Body of pancreas (tissue), 4 donors: ENCODE data around the gene ZNF70. TPM values are rescaled to one million over a fixed set of nuclear protein-coding genes. Genes with fewer than 3 reads are reported as not detected.

Experiments
- ATAC-seq: fragments of 150-250 bp; one replicate; pipeline ENCODE4 v1.9.1; 2016
- DNase-seq, 4 donors: peaks; one replicate each; pipeline ENCODE4 v3.0.0-alpha.2; 2019
- H3K27ac ChIP-seq, 4 donors: fragments of 200-600 bp; sonication (generic); 1 replicate in 3 of 4; 2 replicates in 1 of 4; pipeline versions ENCODE4 v1.5.1 to v1.6.1; 2016 to 2019; ENCODE audit warnings: mild to moderate bottlenecking in 1 of 4, mixed read lengths in 1 of 4, moderate library complexity in 1 of 4
- H3K27me3 ChIP-seq, 2 donors: fragments of 200-600 bp; sonication (generic); one replicate each; pipeline ENCODE4 v1.6.0; 2016; ENCODE audit warnings: mild to moderate bottlenecking in 1 of 2
- H3K36me3 ChIP-seq, 2 donors: fragments of 200-600 bp; sonication (generic); replicated peaks in 1 of 2; 2 replicates each; pipeline ENCODE4 v1.5.1; 2016; ENCODE audit warnings: low read depth in 2 of 2; ENCODE audit not compliant: insufficient read depth in 1 of 2
- H3K4me1 ChIP-seq: fragments of 200-600 bp; sonication (generic); one replicate; pipeline ENCODE4 v1.6.0; 2016
- H3K4me3 ChIP-seq, 2 donors: fragments of 200-600 bp; sonication (generic); 1 replicate in 1 of 2; 2 replicates in 1 of 2; pipeline ENCODE4 v1.5.1; 2016 to 2019
- H3K9me3 ChIP-seq, 3 donors: fragments of 200-600 bp; sonication (generic); 1 replicate in 2 of 3; 2 replicates in 1 of 3; pipeline ENCODE4 v1.5.1; 2016
- CTCF ChIP-seq, 7 experiments: fragments of 450-650 bp in 4 of 7; fragments of 200-600 bp in 3 of 7; sonication (generic) in 3 of 7; IDR thresholded peaks; one replicate each; pipeline ENCODE4 v1.5.1; 2016 to 2019; ENCODE audit warnings: antibody characterized with exemption in 7 of 7
- POLR2A ChIP-seq, 3 donors: fragments of 450-650 bp; IDR thresholded peaks; one replicate each; pipeline ENCODE4 v1.6.1; 2016; ENCODE audit warnings: antibody characterized with exemption in 3 of 3, mild to moderate bottlenecking in 2 of 3
- WGBS, 2 donors: methylation state at CpG; one replicate each; pipeline ENCODE4 v1.1.5; 2017; 5-methylcytosine and 5-hydroxymethylcytosine counted together
- intact Hi-C: fragments of 100-400 bp; cut with DNase I; formaldehyde crosslinking; loops from one replicate; pipeline ENCODE4 v1.15.1; 2023
- total RNA-seq, 2 donors: library from RNA; depleted of rRNA; stranded (reverse); fragments of >200 nt; gene quantifications; one replicate each; pipeline ENCODE4 v1.1.0, GENCODE V29; 2016

Gene ZNF70
- total RNA-seq, 2 donors from 2014 or later, result 4.2 to 9.9 TPM

GRCh38 chr22:23763579-23763945, 12.7 kb upstream of the ZNF70 start:
- Histone ChIP-seq H3K4me1 (peaks cover 18% of the 10 kb centered on the region), H3K4me3 (no peak overlapping the region), H3K9me3 (no peaks in the 10 kb centered on the region), H3K27ac (no peak overlapping the region), H3K36me3 (no peaks in the 10 kb centered on the region), H3K27me3 (no peaks in the 10 kb centered on the region)
- DNase-seq (no peak), ATAC-seq (no peak)
- no peak for TF ChIP-seq CTCF (IDR thresholded peaks at IDR 0.05)
- no peak for TF ChIP-seq POLR2A (IDR thresholded peaks at IDR 0.05)
- intact Hi-C loops, result loop anchor here (5.0 kb wide), 1 partner anchor 84 kb away; no protein-coding TSS in a partner anchor
- WGBS, 2 donors, result 60 to 77% methylated on average over 1 to 10 of the region's 17 CpGs

GRCh38 chr22:23762842-23763578, 12.1 kb upstream of the ZNF70 start, which contains the start of gene C22orf15:
Gene C22orf15 (plus strand): TSS chr22:23762990. CDS start chr22:23763307, 317 bp downstream.
- intact Hi-C loops, result loop anchor here (5.0 kb wide), 1 partner anchor 84 kb away; no protein-coding TSS in a partner anchor
- no peak within 1 kb of the TSS for H3K27ac ChIP-seq
- peaks cover 15% of the 10 kb centered on the region for H3K4me1 ChIP-seq
- 68 to 76% methylated on average over 20 to 22 of the region's 23 CpGs for WGBS, 2 donors
- no peak within 1 kb of the TSS for H3K4me3 ChIP-seq
- no peaks in the 10 kb centered on the region for H3K27me3 ChIP-seq
- no peaks in the 10 kb centered on the region for H3K9me3 ChIP-seq
- no peak for ATAC-seq
- TF ChIP-seq POLR2A (IDR thresholded peaks at IDR 0.05) (no peak), CTCF (IDR thresholded peaks at IDR 0.05) (no peak)
- DNase-seq, result no peak
- no peaks in the 10 kb centered on the region for H3K36me3 ChIP-seq

- intact Hi-C loops, result loop anchor here (5.0 kb wide), 1 partner anchor 87 kb away; no protein-coding TSS in a partner anchor
- H3K4me1 ChIP-seq, result no peaks in the 10 kb centered on the region
- 81 to 92% methylated on average over 5 to 6 of the region's 6 CpGs for WGBS, 2 donors
- H3K9me3 ChIP-seq, result no peaks in the 10 kb centered on the region
- no peak for ATAC-seq
- H3K27me3 ChIP-seq, result no peaks in the 10 kb centered on the region
- H3K4me3 ChIP-seq, result no peak overlapping the region
- H3K27ac ChIP-seq, result no peak overlapping the region
- no peak for DNase-seq
- no peaks in the 10 kb centered on the region for H3K36me3 ChIP-seq
- TF ChIP-seq CTCF (IDR thresholded peaks at IDR 0.05) (no peak), POLR2A (IDR thresholded peaks at IDR 0.05) (no peak)
Measured at GRCh38 chr22:23760056-23760455, 9.1 kb upstream of the ZNF70 start.

- Histone ChIP-seq H3K4me1 (no peaks in the 10 kb centered on the region), H3K27me3 (no peaks in the 10 kb centered on the region), H3K9me3 (no peaks in the 10 kb centered on the region), H3K4me3 (no peak overlapping the region), H3K27ac (no peak overlapping the region), H3K36me3 (no peaks in the 10 kb centered on the region)
- TF ChIP-seq CTCF (IDR thresholded peaks at IDR 0.05), result no peak
- TF ChIP-seq POLR2A (IDR thresholded peaks at IDR 0.05), result no peak
- ATAC-seq (no peak), DNase-seq (no peak)
- intact Hi-C loops, result no loop called here
- 82 to 83% methylated on average over 4 of the region's 4 CpGs for WGBS, 2 donors
Measured at GRCh38 chr22:23759566-23759965, 8.7 kb upstream of the ZNF70 start.

- Histone ChIP-seq H3K9me3 (no peaks in the 10 kb centered on the region), H3K4me1 (peaks cover 3% of the 10 kb centered on the region), H3K4me3 (no peak overlapping the region), H3K27me3 (no peaks in the 10 kb centered on the region), H3K36me3 (no peaks in the 10 kb centered on the region), H3K27ac (no peak overlapping the region)
- WGBS, 2 donors, result 55 to 85% methylated on average over 4 of the region's 4 CpGs
- intact Hi-C loops, result no loop called here
- TF ChIP-seq CTCF (IDR thresholded peaks at IDR 0.05) (no peak), POLR2A (IDR thresholded peaks at IDR 0.05) (no peak)
- DNase-seq (no peak), ATAC-seq (no peak)
Measured at GRCh38 chr22:23756891-23757290, 6.0 kb upstream of the ZNF70 start.
